B cell (primary cell): ENCODE data around the gene MYO16. TPM values are rescaled to one million over a fixed set of nuclear protein-coding genes. Genes with fewer than 3 reads are reported as not detected.

Source experiments
- ATAC-seq: fragments of 200-7000 bp; cut with Tn5 transposase; one replicate; pipeline ENCODE4 v1.10.0; 2021; ENCODE audit warnings: low read depth, mild to moderate bottlenecking, moderate number of reproducible peaks, moderate library complexity
- CTCF ChIA-PET: fragments of 350-600 bp; sonication (Branson Sonifier 250); formaldehyde crosslinking; loops from one replicate; lab custom pipeline; 2021; ENCODE audit warnings: antibody characterized with exemption, inconsistent platforms; lab: Charles Lee
- POLR2A ChIA-PET: fragments of 350-600 bp; sonication (Branson Sonifier 250); formaldehyde crosslinking; loops from one replicate; lab custom pipeline; 2021; ENCODE audit warnings: antibody characterized with exemption; lab: Charles Lee
- DNase-seq: peaks from one replicate; pipeline ENCODE4 v3.0.0; 2013
- H2AFZ ChIP-seq: 2 replicates; pipeline ENCODE4 v1.6.1; 2012; ENCODE audit warnings: mild to moderate bottlenecking, low read depth, low read length; ENCODE audit not compliant: insufficient read depth, poor library complexity, severe bottlenecking
- H3K27ac ChIP-seq, 2 donors: 1 replicate in 1 of 2; 2 replicates in 1 of 2; pipeline ENCODE4 v1.5.1; 2012 to 2013; ENCODE audit warnings: low read length in 2 of 2, mild to moderate bottlenecking in 2 of 2, moderate library complexity in 1 of 2
- H3K27me3 ChIP-seq, 4 experiments: fragments of 200-600 bp in 1 of 4; sonication (generic) in 1 of 4; replicated peaks in 1 of 4; 1 replicate in 2 of 4; 2 replicates in 2 of 4; pipeline versions ENCODE4 v1.6.1 to v1.7.0; 2013 to 2016; ENCODE audit warnings: low read length in 3 of 4, mild to moderate bottlenecking in 2 of 4, mixed read lengths in 1 of 4, moderate library complexity in 1 of 4; ENCODE audit not compliant: insufficient read depth in 4 of 4, control insufficient read depth in 3 of 4; ENCODE audit errors: control extremely low read depth in 1 of 4
- H3K36me3 ChIP-seq, 2 experiments: replicated peaks in 1 of 2; 1 replicate in 1 of 2; 2 replicates in 1 of 2; pipeline versions ENCODE4 v1.6.1 to v1.7.1; 2013; ENCODE audit warnings: low read length in 1 of 2; ENCODE audit not compliant: insufficient read depth in 2 of 2, control insufficient read depth in 1 of 2; ENCODE audit errors: control extremely low read depth in 1 of 2, extremely low read depth in 1 of 2
- H3K4me1 ChIP-seq, 2 donors: fragments of 200-600 bp in 1 of 2; sonication (generic) in 1 of 2; 1 replicate in 1 of 2; 2 replicates in 1 of 2; pipeline versions ENCODE4 v1.5.1 to v1.6.1; 2013 to 2017; ENCODE audit warnings: low read length in 2 of 2; ENCODE audit not compliant: control insufficient read depth in 2 of 2, insufficient read depth in 2 of 2
- H3K4me2 ChIP-seq: replicated peaks from 2 replicates; pipeline ENCODE3; 2012; ENCODE audit warnings: mild to moderate bottlenecking, low read depth, low read length; ENCODE audit not compliant: poor library complexity, severe bottlenecking
- H3K4me3 ChIP-seq, 5 experiments: fragments of 200-600 bp in 1 of 5; sonication (generic) in 1 of 5; 1 replicate in 3 of 5; 2 replicates in 2 of 5; pipeline versions ENCODE4 v1.5.1 to v1.7.0; 2011 to 2016; ENCODE audit warnings: low read length in 4 of 5, mild to moderate bottlenecking in 4 of 5, low read depth in 2 of 5, control low read depth in 1 of 5, moderate library complexity in 1 of 5; ENCODE audit not compliant: insufficient read depth in 1 of 5; ENCODE audit errors: control extremely low read depth in 1 of 5, extremely low read depth in 1 of 5
- H3K79me2 ChIP-seq: fragments of 200-600 bp; sonication (generic); one replicate; pipeline ENCODE4 v1.6.0; 2016; ENCODE audit warnings: low read length; ENCODE audit not compliant: control insufficient read depth, insufficient read depth
- H3K9ac ChIP-seq: fragments of 200-600 bp; sonication (generic); 2 replicates; pipeline ENCODE4 v1.6.1; 2017; ENCODE audit warnings: mild to moderate bottlenecking, low read length, moderate library complexity
- H3K9me3 ChIP-seq, 3 donors: one replicate each; pipeline versions ENCODE4 v1.6.1 to v1.7.1; 2013; ENCODE audit warnings: low read length in 2 of 3; ENCODE audit not compliant: control insufficient read depth in 2 of 3, insufficient read depth in 1 of 3; ENCODE audit errors: control extremely low read depth in 1 of 3
- H4K20me1 ChIP-seq: 2 replicates; pipeline ENCODE4 v1.6.0; 2012; ENCODE audit warnings: mild to moderate bottlenecking, low read length; ENCODE audit not compliant: insufficient read depth, control insufficient read depth, poor library complexity, severe bottlenecking
- H3K27ac Mint-ChIP-seq: one replicate; pipeline ENCODE4 v1.8.0; 2021; ENCODE audit warnings: mixed read lengths
- H3K27me3 Mint-ChIP-seq: one replicate; pipeline ENCODE4 v1.8.0; 2021; ENCODE audit warnings: mixed read lengths
- H3K4me1 Mint-ChIP-seq: one replicate; pipeline ENCODE4 v1.8.0; 2021; ENCODE audit warnings: mixed read lengths
- H3K4me3 Mint-ChIP-seq: one replicate; pipeline ENCODE4 v1.8.0; 2021; ENCODE audit warnings: mixed read lengths
- H3K9me3 Mint-ChIP-seq: one replicate; pipeline ENCODE4 v1.8.0; 2022; ENCODE audit warnings: mixed read lengths; ENCODE audit not compliant: insufficient read depth
- CTCF ChIP-seq: fragments of 200-600 bp; IDR thresholded peaks from one replicate; pipeline ENCODE4 v1.8.0; 2022; ENCODE audit warnings: antibody characterized with exemption, mild to moderate bottlenecking
- EZH2 ChIP-seq: IDR thresholded peaks from 2 replicates; pipeline ENCODE4 v1.6.1; 2012; ENCODE audit warnings: borderline replicate concordance, low read depth, mild to moderate bottlenecking, moderate library complexity, low read length; ENCODE audit not compliant: insufficient read depth, poor library complexity, severe bottlenecking
- WGBS: methylation state at CpG from one replicate; pipeline ENCODE4 v1.1.5; 2013; ENCODE audit warnings: missing lambda C conversion rate; ENCODE audit not compliant: insufficient coverage; 5-methylcytosine and 5-hydroxymethylcytosine counted together
- intact Hi-C: fragments of 100-400 bp; cut with micrococcal nuclease; formaldehyde crosslinking; loops from one replicate; pipeline ENCODE4 v1.10.0; 2022
- polyA plus RNA-seq: library from polyadenylated mRNA; depleted of rRNA; stranded (reverse); fragments of >200 nt; gene quantifications from 2 replicates; pipeline ENCODE4 v1.2.3, GENCODE V29; 2012
- total RNA-seq, 2 donors: library from RNA; stranded (reverse); fragments of 120-200 nt in 1 of 2; gene quantifications; 1 replicate in 1 of 2; 2 replicates in 1 of 2; pipeline versions ENCODE4 v1.2.3 to v1.2.4, GENCODE V29; 2013 to 2022

MYO16 gene
- total and polyA plus RNA-seq, 2 donors (not counting 1 experiment from before 2014, with no cell fraction given): not detected

- H3K4me1 ChIP-seq: no peaks in the 10 kb centered on the region
- Mint-ChIP-seq H3K4me1 (no peaks in the 10 kb centered on the region), H3K27me3 (no peaks in the 10 kb centered on the region), H3K27ac (no peak overlapping the region), H3K9me3 (peaks cover 3% of the 10 kb centered on the region), H3K4me3 (no peak overlapping the region)
- H3K27ac ChIP-seq: no peak overlapping the region
- H2AFZ ChIP-seq: no peak overlapping the region
- H3K9ac ChIP-seq: no peak overlapping the region
- intact Hi-C loops: no loop called here
- ChIA-PET POLR2A (no interaction called here), CTCF (no interaction called here)
- H4K20me1 ChIP-seq: no peaks in the 10 kb centered on the region
- H3K4me3 ChIP-seq: no peak overlapping the region
- no peak for ATAC-seq
- H3K79me2 ChIP-seq: no peaks in the 10 kb centered on the region
- H3K36me3 ChIP-seq: no peaks in the 10 kb centered on the region
- no peak overlapping the region for H3K4me2 ChIP-seq
- no peaks in the 10 kb centered on the region for H3K27me3 ChIP-seq
- TF ChIP-seq CTCF (no peak), EZH2 (no peak)
- no peak for DNase-seq
- 94% methylated on average over 3 of the region's 5 CpGs for WGBS
- peaks cover 0 to 8% (median 0%) of the 10 kb centered on the region in 3 donors for H3K9me3 ChIP-seq
Observed at GRCh38 chr13:108741930-108742329, 112.5 kb downstream of the MYO16 start.

GRCh38 chr13:108742701-108743451 lies 113.5 kb downstream of the MYO16 start:
- no peaks in the 10 kb centered on the region for H4K20me1 ChIP-seq
- peaks cover 3% of the 10 kb centered on the region for H3K9me3 Mint-ChIP-seq
- ATAC-seq: no peak
- no peak overlapping the region for H2AFZ ChIP-seq
- no peaks in the 10 kb centered on the region for H3K27me3 Mint-ChIP-seq
- peaks cover 0 to 8% (median 0%) of the 10 kb centered on the region in 3 donors for H3K9me3 ChIP-seq
- H3K79me2 ChIP-seq: no peaks in the 10 kb centered on the region
- H3K36me3 ChIP-seq: no peaks in the 10 kb centered on the region
- POLR2A ChIA-PET: no interaction called here
- CTCF ChIA-PET: no interaction called here
- no peak overlapping the region for H3K4me3 Mint-ChIP-seq
- H3K27ac Mint-ChIP-seq: no peak overlapping the region
- no peaks in the 10 kb centered on the region for H3K27me3 ChIP-seq
- no peak overlapping the region for H3K27ac ChIP-seq
- TF ChIP-seq EZH2 (no peak), CTCF (no peak)
- no peaks in the 10 kb centered on the region for H3K4me1 ChIP-seq
- no peaks in the 10 kb centered on the region for H3K4me1 Mint-ChIP-seq
- H3K4me2 ChIP-seq: no peak overlapping the region
- intact Hi-C loops: no loop called here
- H3K9ac ChIP-seq: no peak overlapping the region
- no peak overlapping the region for H3K4me3 ChIP-seq
- 60% methylated on average over 1 of the region's 2 CpGs for WGBS
- no peak for DNase-seq
